B cell (primary cell): ENCODE measurements around the gene LIN28B. TPM values are rescaled to one million over a fixed set of nuclear protein-coding genes. Genes with fewer than 3 reads are reported as not detected.

Experiments used
- ATAC-seq: fragments of 200-7000 bp; cut with Tn5 transposase; one replicate; pipeline ENCODE4 v1.10.0; 2021; ENCODE audit warnings: low read depth, mild to moderate bottlenecking, moderate number of reproducible peaks, moderate library complexity
- CTCF ChIA-PET: fragments of 350-600 bp; sonication (Branson Sonifier 250); formaldehyde crosslinking; loops from one replicate; lab custom pipeline; 2021; ENCODE audit warnings: antibody characterized with exemption, inconsistent platforms; lab: Charles Lee
- POLR2A ChIA-PET: fragments of 350-600 bp; sonication (Branson Sonifier 250); formaldehyde crosslinking; loops from one replicate; lab custom pipeline; 2021; ENCODE audit warnings: antibody characterized with exemption; lab: Charles Lee
- DNase-seq: peaks from one replicate; pipeline ENCODE4 v3.0.0; 2013
- H2AFZ ChIP-seq: 2 replicates; pipeline ENCODE4 v1.6.1; 2012; ENCODE audit warnings: mild to moderate bottlenecking, low read depth, low read length; ENCODE audit not compliant: insufficient read depth, poor library complexity, severe bottlenecking
- H3K27ac ChIP-seq, 2 donors: 1 replicate in 1 of 2; 2 replicates in 1 of 2; pipeline ENCODE4 v1.5.1; 2012 to 2013; ENCODE audit warnings: low read length in 2 of 2, mild to moderate bottlenecking in 2 of 2, moderate library complexity in 1 of 2
- H3K27me3 ChIP-seq, 4 experiments: fragments of 200-600 bp in 1 of 4; sonication (generic) in 1 of 4; replicated peaks in 1 of 4; 1 replicate in 2 of 4; 2 replicates in 2 of 4; pipeline versions ENCODE4 v1.6.1 to v1.7.0; 2013 to 2016; ENCODE audit warnings: low read length in 3 of 4, mild to moderate bottlenecking in 2 of 4, mixed read lengths in 1 of 4, moderate library complexity in 1 of 4; ENCODE audit not compliant: insufficient read depth in 4 of 4, control insufficient read depth in 3 of 4; ENCODE audit errors: control extremely low read depth in 1 of 4
- H3K36me3 ChIP-seq, 2 experiments: replicated peaks in 1 of 2; 1 replicate in 1 of 2; 2 replicates in 1 of 2; pipeline versions ENCODE4 v1.6.1 to v1.7.1; 2013; ENCODE audit warnings: low read length in 1 of 2; ENCODE audit not compliant: insufficient read depth in 2 of 2, control insufficient read depth in 1 of 2; ENCODE audit errors: control extremely low read depth in 1 of 2, extremely low read depth in 1 of 2
- H3K4me1 ChIP-seq, 2 donors: fragments of 200-600 bp in 1 of 2; sonication (generic) in 1 of 2; 1 replicate in 1 of 2; 2 replicates in 1 of 2; pipeline versions ENCODE4 v1.5.1 to v1.6.1; 2013 to 2017; ENCODE audit warnings: low read length in 2 of 2; ENCODE audit not compliant: control insufficient read depth in 2 of 2, insufficient read depth in 2 of 2
- H3K4me2 ChIP-seq: replicated peaks from 2 replicates; pipeline ENCODE3; 2012; ENCODE audit warnings: mild to moderate bottlenecking, low read depth, low read length; ENCODE audit not compliant: poor library complexity, severe bottlenecking
- H3K4me3 ChIP-seq, 5 experiments: fragments of 200-600 bp in 1 of 5; sonication (generic) in 1 of 5; 1 replicate in 3 of 5; 2 replicates in 2 of 5; pipeline versions ENCODE4 v1.5.1 to v1.7.0; 2011 to 2016; ENCODE audit warnings: low read length in 4 of 5, mild to moderate bottlenecking in 4 of 5, low read depth in 2 of 5, control low read depth in 1 of 5, moderate library complexity in 1 of 5; ENCODE audit not compliant: insufficient read depth in 1 of 5; ENCODE audit errors: control extremely low read depth in 1 of 5, extremely low read depth in 1 of 5
- H3K79me2 ChIP-seq: fragments of 200-600 bp; sonication (generic); one replicate; pipeline ENCODE4 v1.6.0; 2016; ENCODE audit warnings: low read length; ENCODE audit not compliant: control insufficient read depth, insufficient read depth
- H3K9ac ChIP-seq: fragments of 200-600 bp; sonication (generic); 2 replicates; pipeline ENCODE4 v1.6.1; 2017; ENCODE audit warnings: mild to moderate bottlenecking, low read length, moderate library complexity
- H3K9me3 ChIP-seq, 3 donors: one replicate each; pipeline versions ENCODE4 v1.6.1 to v1.7.1; 2013; ENCODE audit warnings: low read length in 2 of 3; ENCODE audit not compliant: control insufficient read depth in 2 of 3, insufficient read depth in 1 of 3; ENCODE audit errors: control extremely low read depth in 1 of 3
- H4K20me1 ChIP-seq: 2 replicates; pipeline ENCODE4 v1.6.0; 2012; ENCODE audit warnings: mild to moderate bottlenecking, low read length; ENCODE audit not compliant: insufficient read depth, control insufficient read depth, poor library complexity, severe bottlenecking
- H3K27ac Mint-ChIP-seq: one replicate; pipeline ENCODE4 v1.8.0; 2021; ENCODE audit warnings: mixed read lengths
- H3K27me3 Mint-ChIP-seq: one replicate; pipeline ENCODE4 v1.8.0; 2021; ENCODE audit warnings: mixed read lengths
- H3K4me1 Mint-ChIP-seq: one replicate; pipeline ENCODE4 v1.8.0; 2021; ENCODE audit warnings: mixed read lengths
- H3K4me3 Mint-ChIP-seq: one replicate; pipeline ENCODE4 v1.8.0; 2021; ENCODE audit warnings: mixed read lengths
- H3K9me3 Mint-ChIP-seq: one replicate; pipeline ENCODE4 v1.8.0; 2022; ENCODE audit warnings: mixed read lengths; ENCODE audit not compliant: insufficient read depth
- CTCF ChIP-seq: fragments of 200-600 bp; IDR thresholded peaks from one replicate; pipeline ENCODE4 v1.8.0; 2022; ENCODE audit warnings: antibody characterized with exemption, mild to moderate bottlenecking
- EZH2 ChIP-seq: IDR thresholded peaks from 2 replicates; pipeline ENCODE4 v1.6.1; 2012; ENCODE audit warnings: borderline replicate concordance, low read depth, mild to moderate bottlenecking, moderate library complexity, low read length; ENCODE audit not compliant: insufficient read depth, poor library complexity, severe bottlenecking
- WGBS: methylation state at CpG from one replicate; pipeline ENCODE4 v1.1.5; 2013; ENCODE audit warnings: missing lambda C conversion rate; ENCODE audit not compliant: insufficient coverage; 5-methylcytosine and 5-hydroxymethylcytosine counted together
- intact Hi-C: fragments of 100-400 bp; cut with micrococcal nuclease; formaldehyde crosslinking; loops from one replicate; pipeline ENCODE4 v1.10.0; 2022
- polyA plus RNA-seq: library from polyadenylated mRNA; depleted of rRNA; stranded (reverse); fragments of >200 nt; gene quantifications from 2 replicates; pipeline ENCODE4 v1.2.3, GENCODE V29; 2012
- total RNA-seq, 2 donors: library from RNA; stranded (reverse); fragments of 120-200 nt in 1 of 2; gene quantifications; 1 replicate in 1 of 2; 2 replicates in 1 of 2; pipeline versions ENCODE4 v1.2.3 to v1.2.4, GENCODE V29; 2013 to 2022

Gene LIN28B
- total and polyA plus RNA-seq, 2 donors (not counting 1 experiment from before 2014, with no cell fraction given), result not detected

GRCh38 chr6:105058316-105058715 is 101.4 kb downstream of the LIN28B start:
- POLR2A ChIA-PET, result no interaction called here
- H3K27me3 Mint-ChIP-seq, result peaks cover 26% of the 10 kb centered on the region
- Histone ChIP-seq H3K79me2 (no peaks in the 10 kb centered on the region), H3K27ac (no peak overlapping the region), H4K20me1 (no peaks in the 10 kb centered on the region), H3K27me3 (no peaks in the 10 kb centered on the region), H3K9ac (no peak overlapping the region), H3K36me3 (no peaks in the 10 kb centered on the region), H3K4me3 (no peak overlapping the region), H3K9me3 (no peaks in the 10 kb centered on the region), H3K4me1 (no peaks in the 10 kb centered on the region), H3K4me2 (no peak overlapping the region), H2AFZ (no peak overlapping the region)
- intact Hi-C loops, result no loop called here
- ATAC-seq (no peak), DNase-seq (no peak)
- no peak overlapping the region for H3K4me3 Mint-ChIP-seq
- no peaks in the 10 kb centered on the region for H3K4me1 Mint-ChIP-seq
- CTCF ChIA-PET, result no interaction called here
- H3K9me3 Mint-ChIP-seq, result no peaks in the 10 kb centered on the region
- TF ChIP-seq EZH2, result no peak
- no peak for TF ChIP-seq CTCF
- no peak overlapping the region for H3K27ac Mint-ChIP-seq

GRCh38 chr6:105058846-105059245 is 101.9 kb downstream of the LIN28B start:
- Mint-ChIP-seq H3K9me3 (no peaks in the 10 kb centered on the region), H3K4me3 (no peak overlapping the region), H3K27me3 (peaks cover 26% of the 10 kb centered on the region), H3K4me1 (no peaks in the 10 kb centered on the region), H3K27ac (no peak overlapping the region)
- Histone ChIP-seq H3K36me3 (no peaks in the 10 kb centered on the region), H3K4me2 (no peak overlapping the region), H3K4me3 (no peak overlapping the region), H4K20me1 (no peaks in the 10 kb centered on the region), H3K27me3 (no peaks in the 10 kb centered on the region), H3K79me2 (no peaks in the 10 kb centered on the region), H3K9ac (no peak overlapping the region), H3K9me3 (no peaks in the 10 kb centered on the region), H3K27ac (no peak overlapping the region), H2AFZ (no peak overlapping the region), H3K4me1 (no peaks in the 10 kb centered on the region)
- CTCF ChIA-PET, result no interaction called here
- no CpG with 5 or more reads among the region's 4 CpGs for WGBS
- TF ChIP-seq EZH2 (no peak), CTCF (no peak)
- intact Hi-C loops, result no loop called here
- ATAC-seq (no peak), DNase-seq (no peak)
- POLR2A ChIA-PET, result no interaction called here
